Fibroblast of peridontal ligament (primary cell): ENCODE results near the gene HLA-B.
A peak's percentile ranks its signal among the peaks of the same experiment; 100 is the strongest.
"Not testable (repeated sequence)": the region's sequence is repeated elsewhere in the genome, so short reads cannot be mapped to it uniquely, and the experiment has no call there.

Experiments
- DNase-seq: peaks from one replicate; pipeline ENCODE4 v3.0.0-alpha.2; 2010; ENCODE audit errors: extremely low read depth

Gene HLA-B

DNA sequence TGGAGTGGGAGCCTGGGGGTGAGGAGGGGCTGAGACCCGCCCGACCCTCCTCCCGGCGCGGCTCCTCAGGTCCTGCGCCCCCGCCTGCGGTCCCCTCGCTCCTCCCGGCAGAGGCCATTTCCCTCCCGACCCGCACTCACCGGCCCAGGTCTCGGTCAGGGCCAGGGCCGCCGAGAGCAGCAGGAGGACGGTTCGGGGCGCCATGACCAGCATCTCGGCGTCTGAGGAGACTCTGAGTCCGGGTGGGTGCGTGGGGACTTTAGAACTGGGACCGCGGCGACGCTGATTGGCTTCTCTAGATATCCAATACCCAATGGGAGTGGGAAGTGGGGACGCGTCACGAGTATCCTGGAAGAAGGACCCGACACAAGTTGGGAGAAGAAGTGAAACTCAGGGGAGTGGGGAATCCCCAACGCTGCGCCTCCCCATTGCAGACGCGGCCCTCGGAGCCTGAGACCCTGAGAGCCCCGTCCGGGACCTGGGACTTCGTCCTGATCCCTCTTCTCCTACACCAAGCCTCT is at the start of gene HLA-B:
HLA-B (minus strand) TSS at position 234 of the 521 bp plus-strand sequence; CDS start at position 213, 21 bp downstream.
- peak; percentile 91 for DNase-seq

- DNase-seq = no peak
Observed at GRCh38 chr6:31405996-31406395, 49.0 kb upstream of the HLA-B start.

DNA sequence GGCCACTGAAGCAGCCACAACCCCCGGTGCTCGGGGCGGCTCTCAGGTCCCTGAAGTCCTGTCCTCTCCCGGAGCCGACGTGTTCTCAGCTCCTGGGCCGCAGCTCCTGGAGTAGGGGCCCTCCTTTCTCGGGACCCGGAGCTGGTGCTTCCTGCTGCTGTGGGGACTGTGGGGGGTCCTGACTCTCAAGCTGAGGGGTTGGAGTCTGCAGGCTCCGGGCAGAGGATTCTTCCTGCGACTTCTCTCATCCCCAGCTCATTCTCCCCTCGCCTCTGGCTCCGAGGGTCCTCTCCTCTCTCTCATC is 47.0 kb upstream of the HLA-B start:
- DNase-seq = not testable (repeated sequence)

- DNase-seq = peak; percentile 78
Observed at GRCh38 chr6:31403283-31404060, 46.5 kb upstream of the HLA-B start, which contains the start of gene MICA. Gene MICA, plus strand, starts transcription at chr6:31403595. Its CDS starts 38 bp downstream, at chr6:31403633.

- no peak for DNase-seq
Observed at GRCh38 chr6:31402324-31403282, 45.6 kb upstream of the HLA-B start.

DNA sequence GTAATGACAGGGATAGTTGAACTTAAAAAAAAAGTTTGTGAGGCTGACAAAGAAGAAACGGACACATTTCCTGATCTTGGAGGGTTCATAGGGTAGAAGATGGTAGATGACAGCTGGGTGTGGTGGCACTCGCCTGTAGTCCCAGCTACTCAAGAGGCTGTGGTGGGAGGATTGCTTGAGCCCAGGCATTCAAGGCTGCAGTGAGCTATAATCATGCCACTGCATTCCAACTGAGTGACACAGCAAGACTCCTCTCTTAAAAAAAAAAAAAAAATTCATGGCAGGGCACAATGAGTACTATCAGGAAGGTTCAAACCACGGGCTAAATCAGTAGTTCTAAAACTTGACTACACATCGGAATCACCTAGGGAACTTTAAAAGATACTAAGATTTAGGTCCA is 44.4 kb upstream of the HLA-B start:
- DNase-seq = peak; percentile 82

DNA sequence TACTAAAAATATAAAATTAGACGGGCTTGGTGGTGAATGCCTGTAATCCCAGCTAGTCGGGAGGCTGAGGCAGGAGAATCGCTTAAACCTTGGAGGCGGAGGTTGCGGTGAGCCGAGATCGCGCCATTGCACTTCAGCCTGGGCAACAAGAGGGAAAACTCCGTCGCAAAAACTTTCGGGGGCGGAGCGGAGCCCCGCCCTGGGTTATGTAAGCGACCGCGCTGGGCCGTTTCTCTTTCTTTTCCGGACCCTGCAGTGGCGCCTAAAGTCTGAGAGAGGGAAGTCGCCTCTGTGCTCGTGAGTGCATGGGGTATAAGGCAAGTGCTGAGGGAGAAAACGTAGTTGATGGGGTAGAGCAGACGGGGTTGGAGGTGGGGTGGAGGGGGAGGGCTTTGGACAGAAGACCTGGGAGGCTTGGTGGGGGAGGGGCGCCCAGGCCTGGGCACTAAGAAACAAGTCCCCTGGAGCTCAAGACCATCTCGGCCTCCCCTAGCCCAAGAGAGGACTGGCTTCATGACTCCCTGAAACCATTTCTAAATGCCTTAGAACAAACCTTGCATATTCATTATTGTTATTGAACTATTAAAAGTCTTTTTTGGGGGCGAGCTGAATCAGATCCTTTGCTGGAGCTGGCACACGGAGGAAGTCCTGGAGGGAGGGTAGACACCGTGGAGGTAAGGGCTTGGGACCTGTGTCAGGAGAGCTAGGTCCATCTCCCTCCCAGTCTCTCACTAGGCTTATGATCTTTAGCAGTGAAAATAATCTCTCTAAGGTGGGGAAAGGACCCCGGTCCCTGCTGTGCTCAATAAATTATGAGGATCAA is 43.7 kb upstream of the HLA-B start:
- DNase-seq = peak; percentile 60

GRCh38 chr6:31399589-31400466 is 42.8 kb upstream of the HLA-B start:
- DNase-seq = peak; percentile 86

GRCh38 chr6:31397901-31398525 is 41.0 kb upstream of the HLA-B start:
- no peak for DNase-seq

GRCh38 chr6:31397153-31397499 is 40.1 kb upstream of the HLA-B start:
- DNase-seq = not testable (repeated sequence)

DNA sequence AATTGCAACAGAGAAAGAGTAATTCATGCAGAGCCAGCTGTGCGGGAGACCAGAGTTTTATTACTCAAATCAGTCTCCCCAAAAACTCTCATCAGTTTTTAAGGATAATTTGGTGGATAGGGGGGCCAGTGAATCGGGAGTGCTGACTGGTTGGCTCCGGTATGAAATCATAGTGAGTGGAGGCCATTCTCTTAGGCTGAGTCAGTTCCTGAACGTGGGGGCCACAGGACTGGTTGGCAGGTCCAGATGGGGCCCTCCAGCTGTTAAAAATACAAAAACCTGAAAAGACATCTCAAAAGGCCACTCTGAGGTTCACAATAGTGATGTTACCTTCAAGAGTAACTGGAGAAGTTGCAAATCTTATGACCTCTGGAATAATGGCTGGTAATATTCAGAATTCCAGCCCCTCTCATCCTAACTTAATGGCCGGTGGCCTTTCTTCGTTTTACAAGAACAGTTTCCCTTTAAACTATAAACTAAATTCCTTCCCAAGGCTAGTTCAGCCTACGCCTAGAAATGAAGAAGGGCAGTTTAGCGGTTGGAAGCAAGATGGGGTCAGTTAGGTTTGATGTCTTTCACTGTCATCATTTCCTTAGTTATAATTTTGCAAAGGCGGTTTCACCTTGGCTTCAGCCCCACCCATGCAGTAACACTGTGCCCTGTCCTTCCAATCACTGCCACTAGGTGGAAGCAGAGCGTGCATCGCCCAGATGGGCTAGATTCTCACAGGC is 39.6 kb upstream of the HLA-B start:
- peak; percentile 85 for DNase-seq

GRCh38 chr6:31395832-31396231 is 38.9 kb upstream of the HLA-B start:
- DNase-seq = no peak

GRCh38 chr6:31394381-31394780 is 37.4 kb upstream of the HLA-B start:
- DNase-seq = no peak

DNA sequence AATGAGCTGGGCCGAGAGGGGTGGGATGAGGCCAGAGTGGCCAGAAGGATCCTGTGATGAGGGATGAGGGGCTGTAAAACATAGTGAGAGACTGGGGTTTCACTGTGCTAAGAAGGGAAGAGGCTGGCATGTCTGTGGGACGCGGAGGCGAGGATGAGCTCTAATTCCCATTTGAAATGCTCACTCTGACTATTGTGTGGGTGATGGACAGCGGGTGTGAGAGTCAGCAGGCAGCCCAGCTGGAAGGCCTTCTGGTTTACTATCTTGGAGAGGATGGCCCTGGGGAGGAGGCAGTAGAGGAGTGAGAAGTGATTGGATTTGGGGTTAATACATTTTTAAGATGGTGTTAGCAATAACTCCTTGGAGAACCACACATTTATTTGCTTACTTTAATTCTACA is 37.0 kb upstream of the HLA-B start:
- DNase-seq = no peak

- not testable (repeated sequence) for DNase-seq
Observed at GRCh38 chr6:31389802-31390132, 32.8 kb upstream of the HLA-B start.

DNA sequence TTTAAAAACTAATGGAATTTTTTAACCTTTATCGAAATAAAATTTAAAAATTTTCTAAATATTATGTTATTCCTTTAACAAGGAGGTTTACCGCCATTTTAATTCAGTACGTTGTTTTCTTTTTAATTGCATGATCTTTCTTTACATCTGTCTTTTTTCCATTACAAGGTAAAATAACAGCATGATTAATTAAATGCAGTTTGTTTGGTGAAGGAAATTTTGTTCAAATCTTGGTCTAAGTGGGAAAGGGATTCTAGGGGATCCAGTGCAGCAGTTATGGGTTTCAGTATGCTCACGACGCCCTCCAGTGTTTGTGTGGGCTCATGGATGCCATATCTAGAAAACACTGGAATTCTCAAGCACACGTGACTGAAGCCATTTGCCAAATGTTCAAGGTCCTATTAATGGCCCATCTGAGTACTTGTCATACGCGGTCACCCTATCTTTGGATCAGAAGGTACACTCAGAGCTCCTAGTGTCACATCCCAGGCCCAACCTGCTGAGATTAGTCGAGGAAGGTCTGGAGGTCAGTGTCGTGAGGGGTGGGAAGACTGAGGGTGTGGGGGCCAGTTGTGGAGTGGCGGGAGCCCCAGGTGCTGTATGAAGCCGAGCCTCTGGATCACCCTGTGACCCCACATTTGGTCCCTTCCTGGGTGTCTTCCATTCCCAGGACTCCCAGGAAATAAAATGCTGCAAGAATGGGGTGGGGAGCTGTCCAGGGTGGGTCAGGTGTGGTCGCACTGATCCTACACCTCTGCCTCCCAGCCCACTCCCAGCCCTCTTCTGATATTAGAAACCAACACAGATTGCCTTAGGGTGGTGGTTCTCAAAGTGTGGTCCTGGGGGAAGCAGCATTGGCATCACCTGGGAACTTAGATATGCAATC is 32.2 kb upstream of the HLA-B start:
- DNase-seq = not testable (repeated sequence)

GRCh38 chr6:31386977-31387376 is 30.0 kb upstream of the HLA-B start:
- no peak for DNase-seq

- DNase-seq = no peak
Observed at GRCh38 chr6:31386099-31386498, 29.1 kb upstream of the HLA-B start.

DNA sequence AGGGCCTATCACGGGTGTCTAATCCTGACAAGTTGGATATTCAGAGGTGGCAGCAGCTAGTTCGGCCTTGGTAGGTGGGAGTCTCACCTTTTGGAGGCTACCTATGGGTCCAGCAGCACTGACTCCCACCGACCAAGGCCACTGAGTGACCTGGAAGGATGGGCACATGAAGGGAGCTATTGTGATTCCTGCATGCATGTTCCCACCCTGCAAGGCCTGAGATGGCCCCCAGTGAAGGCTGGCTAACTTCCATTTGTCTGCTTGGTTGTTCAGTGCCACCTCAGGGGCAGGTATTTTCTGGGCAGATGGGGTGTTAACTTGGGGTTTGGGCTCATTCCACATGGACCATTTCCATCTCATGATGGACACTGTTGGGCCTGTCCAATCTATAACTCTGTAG is 28.1 kb upstream of the HLA-B start:
- no peak for DNase-seq
